OCI-LY1 (cell line): ENCODE data around the gene TNPO3.

ENCODE experiments used
- H2AFZ ChIP-seq: fragments of 200-600 bp; sonication (generic), shearing (Covaris generic); 2 replicates; pipeline ENCODE4 v1.6.0; 2014; ENCODE audit warnings: antibody characterized with exemption, mild to moderate bottlenecking, low read length
- H3F3A ChIP-seq: fragments of 200-600 bp; sonication (generic), shearing (Covaris generic); 2 replicates; pipeline ENCODE4 v1.6.0; 2014; ENCODE audit warnings: mild to moderate bottlenecking, antibody characterized with exemption, low read length, moderate library complexity; ENCODE audit not compliant: insufficient read depth
- H3K27ac ChIP-seq: fragments of 200-600 bp; sonication (generic); 2 replicates; pipeline ENCODE4 v1.5.1; 2014; ENCODE audit warnings: low read length, mixed run types, mild to moderate bottlenecking, low read depth; ENCODE audit not compliant: poor library complexity, severe bottlenecking
- H3K27me3 ChIP-seq: fragments of 200-600 bp; sonication (generic); 2 replicates; pipeline ENCODE4 v1.6.0; 2014; ENCODE audit warnings: antibody characterized with exemption, mild to moderate bottlenecking, low read length, moderate library complexity; ENCODE audit not compliant: insufficient read depth
- H3K36me3 ChIP-seq: fragments of 200-600 bp; sonication (generic); 2 replicates; pipeline ENCODE4 v1.6.1; 2014; ENCODE audit warnings: mild to moderate bottlenecking, antibody characterized with exemption, low read length, moderate library complexity, mixed read lengths; ENCODE audit not compliant: insufficient read depth
- H3K4me1 ChIP-seq: fragments of 200-600 bp; sonication (generic); 2 replicates; pipeline ENCODE4 v1.5.1; 2014; ENCODE audit warnings: mild to moderate bottlenecking, low read length, moderate library complexity; ENCODE audit not compliant: insufficient read depth, severe bottlenecking
- H3K4me2 ChIP-seq: fragments of 200-600 bp; sonication (generic), shearing (Covaris generic); 2 replicates; pipeline ENCODE4 v1.6.1; 2014; ENCODE audit warnings: low read length
- H3K4me3 ChIP-seq: fragments of 200-600 bp; sonication (generic); 2 replicates; pipeline ENCODE4 v1.5.1; 2014; ENCODE audit warnings: low read length, low read depth, mild to moderate bottlenecking, mixed read lengths; ENCODE audit not compliant: poor library complexity, severe bottlenecking
- H3K79me2 ChIP-seq: fragments of 200-600 bp; shearing (Covaris generic); 2 replicates; pipeline ENCODE4 v1.6.1; 2016; ENCODE audit warnings: mixed run types, low read length, mixed read lengths; ENCODE audit not compliant: insufficient read depth
- H3K9ac ChIP-seq: fragments of 200-600 bp; sonication (generic), shearing (Covaris generic); 2 replicates; pipeline ENCODE4 v1.6.1; 2014; ENCODE audit warnings: mild to moderate bottlenecking, low read length, mixed read lengths
- H3K9me2 ChIP-seq: fragments of 200-600 bp; sonication (generic), shearing (Covaris generic); 2 replicates; pipeline ENCODE4 v1.6.1; 2014; ENCODE audit warnings: low read depth, mild to moderate bottlenecking, low read length, mixed read lengths
- H3K9me3 ChIP-seq: fragments of 200-600 bp; shearing (Covaris generic); 2 replicates; pipeline ENCODE4 v1.6.1; 2014; ENCODE audit warnings: low read length, mixed read lengths
- H4K20me1 ChIP-seq: fragments of 200-600 bp; sonication (generic), shearing (Covaris generic); 2 replicates; pipeline ENCODE4 v1.6.0; 2016; ENCODE audit warnings: mild to moderate bottlenecking, low read length; ENCODE audit not compliant: insufficient read depth
- CTCF ChIP-seq: fragments of 200-600 bp; sonication (generic), shearing (Covaris generic); IDR thresholded peaks from 2 replicates; pipeline ENCODE4 v1.5.1; 2017; ENCODE audit warnings: mild to moderate bottlenecking, antibody characterized with exemption, low read length, moderate library complexity, mixed read lengths
- EZH2 ChIP-seq: fragments of 200-600 bp; sonication (generic), shearing (Covaris generic); IDR thresholded peaks from 2 replicates; pipeline ENCODE4 v1.8.0; 2017; ENCODE audit warnings: borderline replicate concordance, mixed run types, mild to moderate bottlenecking, antibody characterized with exemption, low read length, moderate library complexity, mixed read lengths

The TNPO3 gene

GRCh38 chr7:129074361-129074871 is 19.5 kb upstream of the TNPO3 start:
- H2AFZ ChIP-seq = no peak overlapping the region

GRCh38 chr7:129073738-129074137 is 18.8 kb upstream of the TNPO3 start:
- Histone ChIP-seq H3K4me1 (no peaks in the 10 kb centered on the region), H3K9ac (no peak overlapping the region), H3K9me2 (no peaks in the 10 kb centered on the region), H3K27ac (no peak overlapping the region), H3K27me3 (no peaks in the 10 kb centered on the region; the same call in 1 of the 2 replicates), H3K36me3 (no peaks in the 10 kb centered on the region), H3K9me3 (peaks cover 11% of the 10 kb centered on the region; the same call in 1 of the 2 replicates), H3K79me2 (no peaks in the 10 kb centered on the region), H2AFZ (no peak overlapping the region), H4K20me1 (no peaks in the 10 kb centered on the region), H3K4me2 (no peak overlapping the region), H3K4me3 (no peak overlapping the region), H3F3A (no peaks in the 10 kb centered on the region)
- no peak for TF ChIP-seq EZH2

More at GRCh38 chr7:129074361-129074871, 19.5 kb upstream of the TNPO3 start:
- TF ChIP-seq CTCF = no peak
- no peak for TF ChIP-seq EZH2
- no peaks in the 10 kb centered on the region for H3K79me2 ChIP-seq
- no peaks in the 10 kb centered on the region for H3F3A ChIP-seq
- H3K36me3 ChIP-seq = no peaks in the 10 kb centered on the region
- no peak overlapping the region for H3K9ac ChIP-seq
- H3K27me3 ChIP-seq = no peaks in the 10 kb centered on the region; the same call in 1 of the 2 replicates
- H3K9me2 ChIP-seq = no peaks in the 10 kb centered on the region
- H3K4me1 ChIP-seq = no peaks in the 10 kb centered on the region
- no peak overlapping the region for H3K4me3 ChIP-seq
- no peak overlapping the region for H3K27ac ChIP-seq
- no peaks in the 10 kb centered on the region for H4K20me1 ChIP-seq
- peaks cover 11% of the 10 kb centered on the region; the same call in 1 of the 2 replicates for H3K9me3 ChIP-seq
- no peak overlapping the region for H3K4me2 ChIP-seq

- no peak overlapping the region for H2AFZ ChIP-seq
- no peaks in the 10 kb centered on the region; the same call in 1 of the 2 replicates for H3K27me3 ChIP-seq
- H3K9ac ChIP-seq = no peak overlapping the region
- H3K9me2 ChIP-seq = no peaks in the 10 kb centered on the region
- H3K36me3 ChIP-seq = no peaks in the 10 kb centered on the region
- H4K20me1 ChIP-seq = no peaks in the 10 kb centered on the region
- H3K9me3 ChIP-seq = peaks cover 11% of the 10 kb centered on the region; the same call in 1 of the 2 replicates
- no peaks in the 10 kb centered on the region for H3K4me1 ChIP-seq
- no peak overlapping the region for H3K27ac ChIP-seq
- no peaks in the 10 kb centered on the region for H3K79me2 ChIP-seq
- no peak overlapping the region for H3K4me3 ChIP-seq
- H3F3A ChIP-seq = no peaks in the 10 kb centered on the region
- TF ChIP-seq CTCF = no peak
- TF ChIP-seq EZH2 = no peak
- H3K4me2 ChIP-seq = no peak overlapping the region
Measured at GRCh38 chr7:129073204-129073603, 18.3 kb upstream of the TNPO3 start.

GRCh38 chr7:129072479-129073011 is 17.6 kb upstream of the TNPO3 start:
- Histone ChIP-seq H3K4me3 (no peak overlapping the region), H3K4me2 (peak overlapping the region; percentile 5; the same call in 1 of the 2 replicates), H3K9me3 (peaks cover 11% of the 10 kb centered on the region; the same call in 1 of the 2 replicates), H3K79me2 (no peaks in the 10 kb centered on the region), H4K20me1 (no peaks in the 10 kb centered on the region), H3K9me2 (no peaks in the 10 kb centered on the region), H3K36me3 (no peaks in the 10 kb centered on the region), H3K4me1 (no peaks in the 10 kb centered on the region), H3K9ac (no peak overlapping the region), H3K27ac (no peak overlapping the region), H3F3A (no peaks in the 10 kb centered on the region), H2AFZ (no peak overlapping the region), H3K27me3 (peaks cover 3% of the 10 kb centered on the region; the same call in 1 of the 2 replicates)
- TF ChIP-seq CTCF (no peak), EZH2 (no peak)
